Naive B cell (primary cell): ENCODE results near the gene ZNF124. TPM values are rescaled to one million over a fixed set of nuclear protein-coding genes. Genes with fewer than 3 reads are reported as not detected.

Experiments
- ATAC-seq, 2 donors: fragments of 150-1000 bp; cut with Tn5 transposase; 2 replicates each; pipeline ENCODE4 v1.10.0; 2021; ENCODE audit warnings: low read depth in 2 of 2, mild to moderate bottlenecking in 2 of 2, moderate library complexity in 2 of 2
- DNase-seq: peaks from one replicate; pipeline ENCODE4 v3.0.0; 2022
- H3K27ac Mint-ChIP-seq, 6 donors: one replicate each; pipeline ENCODE4 v1.8.0; 2020 to 2022; ENCODE audit warnings: mild to moderate bottlenecking in 6 of 6, mixed read lengths in 6 of 6, moderate library complexity in 5 of 6, inconsistent platforms in 2 of 6
- H3K27me3 Mint-ChIP-seq, 3 donors: one replicate each; pipeline ENCODE4 v1.8.0; 2021 to 2022; ENCODE audit warnings: mixed read lengths in 3 of 3, mild to moderate bottlenecking in 1 of 3
- H3K36me3 Mint-ChIP-seq, 2 donors: one replicate each; pipeline ENCODE4 v1.8.0; 2020 to 2022; ENCODE audit warnings: mixed read lengths in 2 of 2, inconsistent platforms in 1 of 2, mild to moderate bottlenecking in 1 of 2
- H3K4me1 Mint-ChIP-seq, 3 donors: one replicate each; pipeline ENCODE4 v1.8.0; 2020 to 2022; ENCODE audit warnings: mixed read lengths in 3 of 3, inconsistent platforms in 1 of 3, mild to moderate bottlenecking in 1 of 3, moderate library complexity in 1 of 3
- H3K4me3 Mint-ChIP-seq, 8 donors: one replicate each; pipeline ENCODE4 v1.8.0; 2020 to 2022; ENCODE audit warnings: mild to moderate bottlenecking in 8 of 8, mixed read lengths in 8 of 8, moderate library complexity in 8 of 8, inconsistent platforms in 2 of 8
- H3K9me3 Mint-ChIP-seq, 7 donors: one replicate each; pipeline ENCODE4 v1.8.0; 2020 to 2022; ENCODE audit warnings: mixed read lengths in 7 of 7, mild to moderate bottlenecking in 5 of 7, inconsistent platforms in 2 of 7, moderate library complexity in 1 of 7
- polyA plus RNA-seq, 6 donors: library from polyadenylated mRNA; unstranded; fragments of 300-500 nt; fragmentation: Illumina TruSeq; gene quantifications; one replicate each; pipeline ENCODE4 v1.2.3, GENCODE V29; 2021; ENCODE audit warnings: low read depth in 6 of 6

Gene ZNF124
- polyA plus RNA-seq, 6 donors from 2014 or later, result 7.9 to 17.5 (median 10.6) TPM

GRCh38 chr1:247118946-247119446 is 52.8 kb downstream of the ZNF124 start:
- Mint-ChIP-seq H3K27me3 (no peaks in the 10 kb centered on the region), H3K4me1 (peaks cover 0 to 5% (median 0%) of the 10 kb centered on the region in 3 donors), H3K4me3 (no peak overlapping the region), H3K9me3 (peaks cover 0 to 5% (median 2%) of the 10 kb centered on the region in 7 donors), H3K36me3 (no peaks in the 10 kb centered on the region), H3K27ac (no peak overlapping the region)
- ATAC-seq (peak; percentile 20 to 37), DNase-seq (peak; percentile 26)

DNA sequence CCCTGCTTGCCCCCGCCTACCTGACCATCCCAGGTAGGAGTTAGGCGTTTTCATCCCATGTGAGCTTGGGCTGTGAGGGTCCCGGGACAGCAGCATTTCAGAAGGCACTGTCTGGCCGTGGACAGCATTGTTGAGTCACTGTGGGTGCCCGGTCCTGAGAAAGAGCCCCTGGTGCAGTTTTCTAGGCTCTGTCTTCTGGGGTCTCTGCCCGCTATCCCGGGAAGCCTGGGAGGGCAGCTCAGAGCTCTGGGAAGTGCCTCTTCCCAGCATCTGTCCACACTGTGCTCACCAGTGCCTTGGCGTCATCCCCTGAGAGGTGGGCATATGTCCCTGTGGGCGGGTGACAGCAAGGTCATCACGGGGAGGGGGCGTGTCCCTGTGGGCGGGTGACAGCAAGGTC is 56.3 kb downstream of the ZNF124 start:
- DNase-seq (no peak), ATAC-seq (no peak)
- no peak overlapping the region for H3K4me3 Mint-ChIP-seq
- H3K4me1 Mint-ChIP-seq, result peaks cover 6 to 10% (median 9%) of the 10 kb centered on the region in 3 donors
- no peak overlapping the region for H3K27ac Mint-ChIP-seq
- peaks cover 0 to 6% of the 10 kb centered on the region in 2 donors for H3K36me3 Mint-ChIP-seq
- peaks cover 15 to 18% (median 17%) of the 10 kb centered on the region in 3 donors for H3K27me3 Mint-ChIP-seq
- peaks cover 0 to 4% (median 0%) of the 10 kb centered on the region in 7 donors for H3K9me3 Mint-ChIP-seq

DNA sequence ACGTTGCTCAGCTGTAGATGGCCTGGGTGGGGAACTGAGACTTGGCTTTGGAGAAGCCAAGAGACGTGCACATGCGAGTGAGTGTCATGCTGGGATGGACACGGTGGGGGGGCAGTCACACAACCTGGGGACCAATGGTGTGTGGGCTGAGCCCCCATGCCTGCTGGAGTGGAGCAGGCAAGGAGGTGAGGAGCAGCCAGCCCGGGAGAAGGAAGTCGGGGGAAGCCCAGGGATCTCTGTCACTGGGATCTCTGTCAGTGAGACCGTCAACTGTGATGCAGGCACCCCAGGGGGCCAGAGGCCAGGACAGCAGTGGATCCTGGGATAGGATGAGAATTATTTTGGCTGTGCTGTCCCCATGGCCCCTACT is 56.7 kb downstream of the ZNF124 start:
- ATAC-seq (no peak), DNase-seq (no peak)
- Mint-ChIP-seq H3K4me3 (peak overlapping the region in 2 of 8 donors; percentile 12 to 76), H3K27me3 (peaks cover 16 to 20% (median 19%) of the 10 kb centered on the region in 3 donors), H3K4me1 (peaks cover 7 to 11% (median 9%) of the 10 kb centered on the region in 3 donors), H3K9me3 (peaks cover 0 to 4% (median 0%) of the 10 kb centered on the region in 7 donors), H3K36me3 (peaks cover 0 to 8% of the 10 kb centered on the region in 2 donors), H3K27ac (no peak overlapping the region)

- Mint-ChIP-seq H3K36me3 (peaks cover 0 to 14% of the 10 kb centered on the region in 2 donors), H3K27me3 (peaks cover 21 to 26% (median 25%) of the 10 kb centered on the region in 3 donors), H3K4me3 (peak overlapping the region in 3 of 8 donors; percentile 12 to 76 (median 71)), H3K27ac (no peak overlapping the region), H3K4me1 (peaks cover 7 to 13% (median 11%) of the 10 kb centered on the region in 3 donors), H3K9me3 (peaks cover 0 to 4% (median 0%) of the 10 kb centered on the region in 7 donors)
- no peak for ATAC-seq
- DNase-seq, result no peak
Measured at GRCh38 chr1:247114351-247115140, 57.3 kb downstream of the ZNF124 start.

DNA sequence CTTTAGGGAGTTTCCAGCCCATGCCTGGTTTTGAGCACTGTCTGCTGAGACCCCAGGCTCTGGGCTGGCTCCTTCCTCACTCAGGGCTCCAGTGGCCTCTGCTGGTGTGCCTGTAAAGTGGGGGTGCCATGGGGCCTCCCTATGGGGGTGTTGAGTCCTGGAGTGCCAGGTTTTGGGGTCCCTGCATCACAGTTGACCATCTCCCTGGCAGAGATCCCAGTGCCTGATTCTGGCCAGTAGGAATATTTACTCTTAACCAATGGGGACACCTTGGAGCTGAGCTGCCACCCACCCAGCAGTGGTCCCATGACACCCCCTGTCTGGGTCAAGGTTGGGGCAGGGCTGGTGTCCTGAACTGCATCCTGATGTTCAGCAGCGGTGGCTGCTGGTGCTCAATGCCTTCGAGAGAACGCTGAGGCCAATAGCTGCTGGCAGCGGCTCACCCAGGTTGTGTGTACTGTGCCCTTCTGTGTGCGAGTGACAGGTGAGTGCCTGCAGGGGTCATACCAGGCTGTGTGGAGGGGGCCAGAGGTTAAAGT is 58.0 kb downstream of the ZNF124 start:
- Mint-ChIP-seq H3K27ac (peak overlapping the region in 1 of 6 donors; percentile 47), H3K27me3 (peaks cover 28 to 32% (median 31%) of the 10 kb centered on the region in 3 donors), H3K9me3 (peaks cover 0 to 4% (median 0%) of the 10 kb centered on the region in 7 donors), H3K4me1 (peaks cover 7 to 13% (median 11%) of the 10 kb centered on the region in 3 donors), H3K4me3 (peak overlapping the region in 3 of 8 donors; percentile 53 to 71 (median 71)), H3K36me3 (peaks cover 0 to 15% of the 10 kb centered on the region in 2 donors)
- ATAC-seq, result no peak
- no peak for DNase-seq

- Mint-ChIP-seq H3K27me3 (peaks cover 35 to 39% (median 38%) of the 10 kb centered on the region in 3 donors), H3K27ac (peak overlapping the region in 1 of 6 donors; percentile 71), H3K36me3 (peaks cover 1 to 15% of the 10 kb centered on the region in 2 donors), H3K4me1 (peaks cover 7 to 13% (median 11%) of the 10 kb centered on the region in 3 donors), H3K4me3 (peak overlapping the region; percentile 47 to 72 (median 66)), H3K9me3 (peaks cover 0 to 4% (median 0%) of the 10 kb centered on the region in 7 donors)
- ATAC-seq (no peak), DNase-seq (no peak)
Measured at GRCh38 chr1:247113094-247113497, 58.7 kb downstream of the ZNF124 start.

DNA sequence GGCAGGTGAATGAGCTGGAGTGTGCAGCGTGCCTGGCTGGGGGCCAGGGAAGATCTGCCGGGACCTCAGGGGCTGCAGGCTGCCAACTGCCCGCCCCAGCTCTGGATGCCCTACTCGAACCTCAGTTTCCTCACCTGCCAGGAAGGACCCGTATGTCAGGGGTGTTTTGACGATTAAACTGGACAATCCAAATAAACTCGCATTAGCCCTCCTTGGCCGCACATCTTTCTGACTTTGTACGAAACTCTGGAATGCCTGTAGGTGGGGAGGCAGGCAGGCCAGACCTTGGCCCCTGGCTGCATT is 59.4 kb downstream of the ZNF124 start:
- Mint-ChIP-seq H3K36me3 (peaks cover 8 to 15% of the 10 kb centered on the region in 2 donors), H3K27me3 (peaks cover 39 to 46% (median 44%) of the 10 kb centered on the region in 3 donors), H3K9me3 (peaks cover 0 to 4% (median 0%) of the 10 kb centered on the region in 7 donors), H3K4me1 (peaks cover 7 to 13% (median 11%) of the 10 kb centered on the region in 3 donors), H3K4me3 (peak overlapping the region in 7 of 8 donors; percentile 22 to 72 (median 59)), H3K27ac (no peak overlapping the region)
- ATAC-seq (no peak), DNase-seq (no peak)

GRCh38 chr1:247111700-247112478 is 59.9 kb downstream of the ZNF124 start:
- H3K4me3 Mint-ChIP-seq, result peak overlapping the region in 6 of 8 donors; percentile 33 to 75 (median 69)
- H3K27ac Mint-ChIP-seq, result peak overlapping the region in 1 of 6 donors; percentile 47
- peaks cover 0 to 4% (median 0%) of the 10 kb centered on the region in 7 donors for H3K9me3 Mint-ChIP-seq
- ATAC-seq (peak; percentile 52 to 54), DNase-seq (peak; percentile 16)
- H3K36me3 Mint-ChIP-seq, result peaks cover 10 to 15% of the 10 kb centered on the region in 2 donors
- H3K4me1 Mint-ChIP-seq, result peaks cover 7 to 13% (median 11%) of the 10 kb centered on the region in 3 donors
- H3K27me3 Mint-ChIP-seq, result peaks cover 42 to 51% (median 50%) of the 10 kb centered on the region in 3 donors

- no peak for DNase-seq
- H3K27me3 Mint-ChIP-seq, result peaks cover 42 to 51% (median 50%) of the 10 kb centered on the region in 3 donors
- peak overlapping the region; percentile 65 to 91 (median 73) for H3K4me3 Mint-ChIP-seq
- peaks cover 7 to 13% (median 11%) of the 10 kb centered on the region in 3 donors for H3K4me1 Mint-ChIP-seq
- peaks cover 10 to 15% of the 10 kb centered on the region in 2 donors for H3K36me3 Mint-ChIP-seq
- H3K9me3 Mint-ChIP-seq, result peaks cover 0 to 4% (median 0%) of the 10 kb centered on the region in 7 donors
- peak; percentile 55 to 59 for ATAC-seq
- H3K27ac Mint-ChIP-seq, result peak overlapping the region in 2 of 6 donors; percentile 11 to 12
Measured at GRCh38 chr1:247111259-247111699, 60.5 kb downstream of the ZNF124 start.

DNA sequence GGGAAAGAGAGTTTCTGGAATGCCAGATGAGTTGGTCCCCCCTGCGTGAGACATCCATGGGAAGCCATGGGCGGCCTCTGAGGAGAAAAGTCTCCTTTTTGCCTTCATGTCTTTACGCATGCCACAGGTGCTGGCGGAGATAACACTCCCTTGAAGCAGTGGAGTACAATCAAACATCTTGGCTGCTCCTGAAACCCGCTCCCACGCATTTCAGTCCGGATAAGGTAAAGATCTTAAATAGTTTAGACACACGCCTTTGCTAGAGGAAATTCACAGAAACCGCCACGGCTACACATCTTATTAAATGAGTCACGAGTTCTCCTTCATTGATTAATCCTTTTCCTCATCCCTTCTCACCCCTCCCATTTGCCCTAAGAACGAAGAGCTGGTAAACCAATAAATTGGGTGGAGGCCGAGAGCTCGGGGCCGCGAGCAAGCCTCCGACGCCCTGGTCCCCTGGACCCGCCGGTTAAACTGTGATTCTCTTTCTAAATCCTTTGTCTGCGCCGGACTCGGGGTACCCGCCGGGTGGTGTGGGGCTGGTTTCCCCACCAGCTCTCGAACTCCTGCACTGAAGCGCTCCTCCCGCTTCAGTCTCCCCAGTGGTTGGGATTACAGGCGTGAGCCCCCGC is 61.1 kb downstream of the ZNF124 start:
- Mint-ChIP-seq H3K27me3 (peaks cover 42 to 51% (median 50%) of the 10 kb centered on the region in 3 donors), H3K9me3 (peaks cover 0 to 4% (median 0%) of the 10 kb centered on the region in 7 donors), H3K36me3 (peaks cover 10 to 15% of the 10 kb centered on the region in 2 donors), H3K4me1 (peaks cover 7 to 13% (median 11%) of the 10 kb centered on the region in 3 donors), H3K27ac (peak overlapping the region in 3 of 6 donors; percentile 7 to 12 (median 11)), H3K4me3 (peak overlapping the region; percentile 65 to 91 (median 73))
- peak; percentile 25 for DNase-seq
- ATAC-seq, result peak; percentile 33 to 40

DNA sequence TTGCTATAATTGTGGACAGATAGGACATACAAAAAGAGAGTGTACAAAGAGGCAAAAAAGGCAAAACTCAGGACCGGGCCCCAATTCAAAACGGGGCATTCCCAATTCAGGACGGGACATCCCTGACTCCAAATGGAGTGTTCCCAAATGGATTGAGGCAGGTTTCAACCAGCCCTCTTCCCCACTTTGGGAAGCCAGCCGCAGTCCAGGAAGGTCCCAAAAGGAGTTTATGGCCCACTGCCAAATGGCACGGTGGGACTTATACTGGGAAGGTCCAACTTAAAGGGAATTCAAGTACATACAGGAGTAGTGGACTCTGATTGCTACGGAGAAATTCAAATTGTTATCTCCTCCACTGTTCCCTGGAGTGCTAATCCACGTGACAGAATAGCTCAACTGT is 64.1 kb downstream of the ZNF124 start:
- ATAC-seq, result no peak
- H3K9me3 Mint-ChIP-seq, result peaks cover 0 to 7% (median 0%) of the 10 kb centered on the region in 7 donors
- H3K4me3 Mint-ChIP-seq, result peak overlapping the region in 1 of 8 donors; percentile 66
- no peak for DNase-seq
- peaks cover 14 to 18% of the 10 kb centered on the region in 2 donors for H3K36me3 Mint-ChIP-seq
- peaks cover 7 to 23% (median 23%) of the 10 kb centered on the region in 3 donors for H3K4me1 Mint-ChIP-seq
- peaks cover 33 to 47% (median 43%) of the 10 kb centered on the region in 3 donors for H3K27me3 Mint-ChIP-seq
- peak overlapping the region in 1 of 6 donors; percentile 42 for H3K27ac Mint-ChIP-seq

DNA sequence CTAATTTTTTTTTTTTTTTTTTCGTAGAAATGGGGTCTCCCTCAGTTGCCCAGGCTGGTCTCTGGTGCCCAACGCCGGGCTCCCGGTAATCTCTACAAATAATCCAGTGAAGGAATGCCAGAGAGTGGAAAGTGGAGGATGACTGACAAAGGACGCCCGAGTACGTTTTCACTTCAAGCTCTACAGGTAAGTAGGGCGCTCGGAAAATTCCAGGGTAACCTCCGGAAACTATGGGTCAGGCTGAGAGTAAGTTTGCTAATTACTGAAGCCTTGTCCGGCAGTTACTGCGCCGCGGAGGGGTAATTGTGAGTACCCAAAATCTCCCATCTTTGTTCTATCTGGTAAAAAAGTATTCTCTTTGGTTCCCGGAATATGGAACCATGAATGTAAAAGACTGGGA is 65.9 kb downstream of the ZNF124 start:
- Mint-ChIP-seq H3K4me1 (peaks cover 5 to 22% (median 19%) of the 10 kb centered on the region in 3 donors), H3K27ac (peak overlapping the region in 1 of 6 donors; percentile 89), H3K9me3 (peaks cover under 1 to 23% (median 15%) of the 10 kb centered on the region in 7 donors), H3K4me3 (peak overlapping the region in 6 of 8 donors; percentile 6 to 39 (median 26)), H3K27me3 (peaks cover 31 to 41% (median 39%) of the 10 kb centered on the region in 3 donors), H3K36me3 (peaks cover 30 to 33% of the 10 kb centered on the region in 2 donors)
- DNase-seq (no peak), ATAC-seq (no peak)
